Measurements from ENCODE around the gene PRELID3B. TPM values are rescaled to one million over a fixed set of nuclear protein-coding genes. Genes with fewer than 3 reads are reported as not detected.

The PRELID3B gene
- total and polyA plus RNA-seq, 2 of the 13 experiments (the other 11 are each of a cell fraction or from before 2014, with no cell fraction given) = 23.3 to 42.6 TPM

DNA sequence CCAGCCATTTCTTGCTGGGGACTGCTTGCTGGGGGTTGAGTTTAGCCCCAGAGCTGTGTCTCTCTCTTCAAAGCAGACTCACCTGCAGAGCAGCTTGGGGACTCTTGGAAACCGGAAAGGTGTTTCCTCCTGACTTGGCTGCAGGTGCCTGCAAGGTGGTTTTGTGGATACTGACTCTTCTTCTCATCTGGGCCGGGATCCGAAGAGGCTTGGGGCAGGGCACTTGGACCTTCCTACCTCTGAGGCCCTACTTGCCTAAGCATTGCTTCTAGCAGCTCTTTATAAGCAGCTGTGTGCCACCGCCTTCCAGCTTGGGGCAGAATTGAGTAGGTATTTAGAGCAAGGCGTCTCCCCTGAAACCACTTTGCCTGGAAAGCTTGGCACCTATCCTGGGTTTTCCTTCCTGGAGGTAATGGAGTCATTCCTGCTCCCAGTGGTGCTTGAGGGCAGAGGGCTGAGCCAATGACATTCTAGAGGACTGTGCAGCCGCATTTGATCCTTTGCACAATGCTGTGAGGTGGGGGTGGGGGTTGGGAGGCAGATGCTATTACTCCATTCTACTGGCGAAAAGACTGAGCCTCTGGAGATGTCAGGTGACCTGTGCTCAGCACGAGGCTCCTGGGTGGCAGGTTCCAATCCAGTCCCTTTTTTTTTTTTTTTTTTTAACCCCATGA is 32.1 kb downstream of the PRELID3B start (continued):
- no peak for TF ChIP-seq NONO (IDR thresholded peaks at IDR 0.05)
- TF ChIP-seq NONO (CRISPR knock-in tag; conservative IDR thresholded peaks at IDR 0.05) = 0 out of 2 replicates have a peak, but pooled peaks have one; percentile 49
- TF ChIP-seq, protein P1, sequence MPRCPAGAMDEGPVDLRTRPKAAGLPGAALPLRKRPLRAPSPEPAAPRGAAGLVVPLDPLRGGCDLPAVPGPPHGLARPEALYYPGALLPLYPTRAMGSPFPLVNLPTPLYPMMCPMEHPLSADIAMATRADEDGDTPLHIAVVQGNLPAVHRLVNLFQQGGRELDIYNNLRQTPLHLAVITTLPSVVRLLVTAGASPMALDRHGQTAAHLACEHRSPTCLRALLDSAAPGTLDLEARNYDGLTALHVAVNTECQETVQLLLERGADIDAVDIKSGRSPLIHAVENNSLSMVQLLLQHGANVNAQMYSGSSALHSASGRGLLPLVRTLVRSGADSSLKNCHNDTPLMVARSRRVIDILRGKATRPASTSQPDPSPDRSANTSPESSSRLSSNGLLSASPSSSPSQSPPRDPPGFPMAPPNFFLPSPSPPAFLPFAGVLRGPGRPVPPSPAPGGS (CRISPR knock-in tag; IDR thresholded peaks at IDR 0.05) = peak; percentile 38; the same call in 1 of the 2 replicates
- TF ChIP-seq ZSCAN20 (CRISPR knock-in tag; IDR thresholded peaks at IDR 0.05; ENCODE audit: borderline replicate concordance) = no peak
- TF ChIP-seq, protein P2, sequence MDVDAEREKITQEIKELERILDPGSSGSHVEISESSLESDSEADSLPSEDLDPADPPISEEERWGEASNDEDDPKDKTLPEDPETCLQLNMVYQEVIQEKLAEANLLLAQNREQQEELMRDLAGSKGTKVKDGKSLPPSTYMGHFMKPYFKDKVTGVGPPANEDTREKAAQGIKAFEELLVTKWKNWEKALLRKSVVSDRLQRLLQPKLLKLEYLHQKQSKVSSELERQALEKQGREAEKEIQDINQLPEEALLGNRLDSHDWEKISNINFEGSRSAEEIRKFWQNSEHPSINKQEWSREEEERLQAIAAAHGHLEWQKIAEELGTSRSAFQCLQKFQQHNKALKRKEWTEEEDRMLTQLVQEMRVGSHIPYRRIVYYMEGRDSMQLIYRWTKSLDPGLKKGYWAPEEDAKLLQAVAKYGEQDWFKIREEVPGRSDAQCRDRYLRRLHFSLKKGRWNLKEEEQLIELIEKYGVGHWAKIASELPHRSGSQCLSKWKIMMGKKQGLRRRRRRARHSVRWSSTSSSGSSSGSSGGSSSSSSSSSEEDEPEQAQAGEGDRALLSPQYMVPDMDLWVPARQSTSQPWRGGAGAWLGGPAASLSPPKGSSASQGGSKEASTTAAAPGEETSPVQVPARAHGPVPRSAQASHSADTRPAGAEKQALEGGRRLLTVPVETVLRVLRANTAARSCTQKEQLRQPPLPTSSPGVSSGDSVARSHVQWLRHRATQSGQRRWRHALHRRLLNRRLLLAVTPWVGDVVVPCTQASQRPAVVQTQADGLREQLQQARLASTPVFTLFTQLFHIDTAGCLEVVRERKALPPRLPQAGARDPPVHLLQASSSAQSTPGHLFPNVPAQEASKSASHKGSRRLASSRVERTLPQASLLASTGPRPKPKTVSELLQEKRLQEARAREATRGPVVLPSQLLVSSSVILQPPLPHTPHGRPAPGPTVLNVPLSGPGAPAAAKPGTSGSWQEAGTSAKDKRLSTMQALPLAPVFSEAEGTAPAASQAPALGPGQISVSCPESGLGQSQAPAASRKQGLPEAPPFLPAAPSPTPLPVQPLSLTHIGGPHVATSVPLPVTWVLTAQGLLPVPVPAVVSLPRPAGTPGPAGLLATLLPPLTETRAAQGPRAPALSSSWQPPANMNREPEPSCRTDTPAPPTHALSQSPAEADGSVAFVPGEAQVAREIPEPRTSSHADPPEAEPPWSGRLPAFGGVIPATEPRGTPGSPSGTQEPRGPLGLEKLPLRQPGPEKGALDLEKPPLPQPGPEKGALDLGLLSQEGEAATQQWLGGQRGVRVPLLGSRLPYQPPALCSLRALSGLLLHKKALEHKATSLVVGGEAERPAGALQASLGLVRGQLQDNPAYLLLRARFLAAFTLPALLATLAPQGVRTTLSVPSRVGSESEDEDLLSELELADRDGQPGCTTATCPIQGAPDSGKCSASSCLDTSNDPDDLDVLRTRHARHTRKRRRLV (CRISPR knock-in tag; IDR thresholded peaks at IDR 0.05) = no peak
- TF ChIP-seq ZNF383 (CRISPR knock-in tag; IDR thresholded peaks at IDR 0.05; ENCODE audit: borderline replicate concordance) = 0 out of 2 replicates have a peak, but pooled peaks have one; percentile 47
- TF ChIP-seq HDAC1 (CRISPR knock-in tag; IDR thresholded peaks at IDR 0.05) = no peak
- no peak for TF ChIP-seq ZMYM4 (CRISPR knock-in tag; IDR thresholded peaks at IDR 0.05)
- TF ChIP-seq, protein P3, sequence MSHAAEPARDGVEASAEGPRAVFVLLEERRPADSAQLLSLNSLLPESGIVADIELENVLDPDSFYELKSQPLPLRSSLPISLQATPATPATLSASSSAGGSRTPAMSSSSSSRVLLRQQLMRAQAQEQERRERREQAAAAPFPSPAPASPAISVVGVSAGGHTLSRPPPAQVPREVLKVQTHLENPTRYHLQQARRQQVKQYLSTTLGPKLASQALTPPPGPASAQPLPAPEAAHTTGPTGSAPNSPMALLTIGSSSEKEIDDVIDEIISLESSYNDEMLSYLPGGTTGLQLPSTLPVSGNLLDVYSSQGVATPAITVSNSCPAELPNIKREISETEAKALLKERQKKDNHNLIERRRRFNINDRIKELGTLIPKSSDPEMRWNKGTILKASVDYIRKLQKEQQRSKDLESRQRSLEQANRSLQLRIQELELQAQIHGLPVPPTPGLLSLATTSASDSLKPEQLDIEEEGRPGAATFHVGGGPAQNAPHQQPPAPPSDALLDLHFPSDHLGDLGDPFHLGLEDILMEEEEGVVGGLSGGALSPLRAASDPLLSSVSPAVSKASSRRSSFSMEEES (CRISPR knock-in tag; IDR thresholded peaks at IDR 0.05) = peak; percentile 94
- TF ChIP-seq, protein P4, sequence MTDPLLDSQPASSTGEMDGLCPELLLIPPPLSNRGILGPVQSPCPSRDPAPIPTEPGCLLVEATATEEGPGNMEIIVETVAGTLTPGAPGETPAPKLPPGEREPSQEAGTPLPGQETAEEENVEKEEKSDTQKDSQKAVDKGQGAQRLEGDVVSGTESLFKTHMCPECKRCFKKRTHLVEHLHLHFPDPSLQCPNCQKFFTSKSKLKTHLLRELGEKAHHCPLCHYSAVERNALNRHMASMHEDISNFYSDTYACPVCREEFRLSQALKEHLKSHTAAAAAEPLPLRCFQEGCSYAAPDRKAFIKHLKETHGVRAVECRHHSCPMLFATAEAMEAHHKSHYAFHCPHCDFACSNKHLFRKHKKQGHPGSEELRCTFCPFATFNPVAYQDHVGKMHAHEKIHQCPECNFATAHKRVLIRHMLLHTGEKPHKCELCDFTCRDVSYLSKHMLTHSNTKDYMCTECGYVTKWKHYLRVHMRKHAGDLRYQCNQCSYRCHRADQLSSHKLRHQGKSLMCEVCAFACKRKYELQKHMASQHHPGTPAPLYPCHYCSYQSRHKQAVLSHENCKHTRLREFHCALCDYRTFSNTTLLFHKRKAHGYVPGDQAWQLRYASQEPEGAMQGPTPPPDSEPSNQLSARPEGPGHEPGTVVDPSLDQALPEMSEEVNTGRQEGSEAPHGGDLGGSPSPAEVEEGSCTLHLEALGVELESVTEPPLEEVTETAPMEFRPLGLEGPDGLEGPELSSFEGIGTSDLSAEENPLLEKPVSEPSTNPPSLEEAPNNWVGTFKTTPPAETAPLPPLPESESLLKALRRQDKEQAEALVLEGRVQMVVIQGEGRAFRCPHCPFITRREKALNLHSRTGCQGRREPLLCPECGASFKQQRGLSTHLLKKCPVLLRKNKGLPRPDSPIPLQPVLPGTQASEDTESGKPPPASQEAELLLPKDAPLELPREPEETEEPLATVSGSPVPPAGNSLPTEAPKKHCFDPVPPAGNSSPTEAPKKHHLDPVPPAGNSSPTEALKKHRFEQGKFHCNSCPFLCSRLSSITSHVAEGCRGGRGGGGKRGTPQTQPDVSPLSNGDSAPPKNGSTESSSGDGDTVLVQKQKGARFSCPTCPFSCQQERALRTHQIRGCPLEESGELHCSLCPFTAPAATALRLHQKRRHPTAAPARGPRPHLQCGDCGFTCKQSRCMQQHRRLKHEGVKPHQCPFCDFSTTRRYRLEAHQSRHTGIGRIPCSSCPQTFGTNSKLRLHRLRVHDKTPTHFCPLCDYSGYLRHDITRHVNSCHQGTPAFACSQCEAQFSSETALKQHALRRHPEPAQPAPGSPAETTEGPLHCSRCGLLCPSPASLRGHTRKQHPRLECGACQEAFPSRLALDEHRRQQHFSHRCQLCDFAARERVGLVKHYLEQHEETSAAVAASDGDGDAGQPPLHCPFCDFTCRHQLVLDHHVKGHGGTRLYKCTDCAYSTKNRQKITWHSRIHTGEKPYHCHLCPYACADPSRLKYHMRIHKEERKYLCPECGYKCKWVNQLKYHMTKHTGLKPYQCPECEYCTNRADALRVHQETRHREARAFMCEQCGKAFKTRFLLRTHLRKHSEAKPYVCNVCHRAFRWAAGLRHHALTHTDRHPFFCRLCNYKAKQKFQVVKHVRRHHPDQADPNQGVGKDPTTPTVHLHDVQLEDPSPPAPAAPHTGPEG (CRISPR knock-in tag; IDR thresholded peaks at IDR 0.05) = no peak
- TF ChIP-seq, protein P5, sequence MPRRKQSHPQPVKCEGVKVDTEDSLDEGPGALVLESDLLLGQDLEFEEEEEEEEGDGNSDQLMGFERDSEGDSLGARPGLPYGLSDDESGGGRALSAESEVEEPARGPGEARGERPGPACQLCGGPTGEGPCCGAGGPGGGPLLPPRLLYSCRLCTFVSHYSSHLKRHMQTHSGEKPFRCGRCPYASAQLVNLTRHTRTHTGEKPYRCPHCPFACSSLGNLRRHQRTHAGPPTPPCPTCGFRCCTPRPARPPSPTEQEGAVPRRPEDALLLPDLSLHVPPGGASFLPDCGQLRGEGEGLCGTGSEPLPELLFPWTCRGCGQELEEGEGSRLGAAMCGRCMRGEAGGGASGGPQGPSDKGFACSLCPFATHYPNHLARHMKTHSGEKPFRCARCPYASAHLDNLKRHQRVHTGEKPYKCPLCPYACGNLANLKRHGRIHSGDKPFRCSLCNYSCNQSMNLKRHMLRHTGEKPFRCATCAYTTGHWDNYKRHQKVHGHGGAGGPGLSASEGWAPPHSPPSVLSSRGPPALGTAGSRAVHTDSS (CRISPR knock-in tag; conservative IDR thresholded peaks at IDR 0.05) = no peak
- TF ChIP-seq ZBTB21 (CRISPR knock-in tag; IDR thresholded peaks at IDR 0.05) = no peak
- no peak for TF ChIP-seq MTF2 (CRISPR knock-in tag; IDR thresholded peaks at IDR 0.05; ENCODE audit: borderline replicate concordance)

Measured in HepG2 (cell line).